NCI-H2196 treated with DMSO at 0.1 percent for 48 hours (cell line): ENCODE data around the gene CCDC102B.
"Not testable (repeated sequence)": the region's sequence is repeated elsewhere in the genome, so short reads cannot be mapped to it uniquely, and the experiment has no call there.

Experiments used
- DNase-seq: peaks from one replicate; lab custom pipeline; 2025; ENCODE audit not compliant: unreplicated experiment; lab: John Stamatoyannopoulos, UW

Gene CCDC102B

GRCh38 chr18:68969027-68969426, 171.1 kb downstream of the CCDC102B start:
- DNase-seq, result no peak

- no peak for DNase-seq
Observed at GRCh38 chr18:68972176-68972575, 174.3 kb downstream of the CCDC102B start.

- no peak for DNase-seq
Observed at GRCh38 chr18:68979737-68980136, 181.9 kb downstream of the CCDC102B start.

GRCh38 chr18:68983126-68983525, 185.2 kb downstream of the CCDC102B start:
- DNase-seq, result no peak

- DNase-seq, result no peak
Observed at GRCh38 chr18:68984342-68984741, 186.5 kb downstream of the CCDC102B start.

- DNase-seq, result no peak
Observed at GRCh38 chr18:68985172-68985820, 187.4 kb downstream of the CCDC102B start.

- no peak for DNase-seq
Observed at GRCh38 chr18:68991286-68991685, 193.4 kb downstream of the CCDC102B start.

GRCh38 chr18:68992719-68993482, 195.0 kb downstream of the CCDC102B start:
- DNase-seq, result no peak

- no peak for DNase-seq
Observed at GRCh38 chr18:68995675-68996074, 197.8 kb downstream of the CCDC102B start.

GRCh38 chr18:68997845-68998244, 200.0 kb downstream of the CCDC102B start:
- DNase-seq, result no peak

GRCh38 chr18:69000366-69000765, 202.5 kb downstream of the CCDC102B start:
- DNase-seq, result no peak

GRCh38 chr18:69002233-69002632, 204.4 kb downstream of the CCDC102B start:
- DNase-seq, result no peak

- DNase-seq, result not testable (repeated sequence)
Observed at GRCh38 chr18:69006212-69006611, 208.3 kb downstream of the CCDC102B start.

- DNase-seq, result no peak
Observed at GRCh38 chr18:69008538-69008937, 210.7 kb downstream of the CCDC102B start.

- DNase-seq, result no peak
Observed at GRCh38 chr18:69021211-69021805, 223.4 kb downstream of the CCDC102B start.

- DNase-seq, result no peak
Observed at GRCh38 chr18:69022426-69022825, 224.5 kb downstream of the CCDC102B start.

GRCh38 chr18:69031571-69031970, 233.7 kb downstream of the CCDC102B start:
- no peak for DNase-seq

GRCh38 chr18:69032009-69032408, 234.1 kb downstream of the CCDC102B start:
- no peak for DNase-seq

GRCh38 chr18:69035756-69036155, 237.9 kb downstream of the CCDC102B start:
- no peak for DNase-seq

- DNase-seq, result no peak
Observed at GRCh38 chr18:69044215-69044614, 246.3 kb downstream of the CCDC102B start.

GRCh38 chr18:69064063-69064462, 266.2 kb downstream of the CCDC102B start:
- no peak for DNase-seq

- no peak for DNase-seq
Observed at GRCh38 chr18:69067048-69067447, 269.2 kb downstream of the CCDC102B start.
